K562 (cell line): ENCODE results near the gene EEF1A1. TPM values are rescaled to one million over a fixed set of nuclear protein-coding genes. Genes with fewer than 3 reads are reported as not detected.

Experiments used
- ATAC-seq: fragments of 200-7000 bp; cut with Tn5 transposase; 3 replicates; pipeline ENCODE4 v1.9.1; 2020; ENCODE audit warnings: moderate library complexity
- BruUV-seq: library from RNA; stranded (reverse); fragments of 400-500 nt; replicated peaks from 2 replicates; lab custom pipeline; 2021; lab: Mats Ljungman, UMichigan
- CTCF ChIA-PET: fragments of 300-600 bp; formaldehyde crosslinking; extraction: SDS; loops from one replicate; lab custom pipeline; 2021; ENCODE audit warnings: low intra/inter-chr PET ratio; lab: Yijun Ruan, JAX
- POLR2A ChIA-PET: fragments of 300-600, 350-650 bp; sonication (Branson Sonifier 250); formaldehyde crosslinking; extraction: SDS; loops from one replicate; lab custom pipeline; 2021; ENCODE audit warnings: antibody characterized with exemption, inconsistent platforms; lab: Yijun Ruan, JAX
- DNase-seq, 4 experiments: peaks; one replicate each; pipeline versions ENCODE4 v3.0.0 to v3.0.0-alpha.2; 2011 to 2018; ENCODE audit warnings: low spot score in 3 of 4, mixed read lengths in 3 of 4; ENCODE audit errors: extremely low read depth in 1 of 4
- FAIRE-seq: peaks from 2 replicates; lab custom pipeline; 2011; peaks lifted over from hg19 to GRCh38; lab: Jason Lieb, UNC
- H2AFZ ChIP-seq: 2 replicates; pipeline ENCODE4 v1.6.0; 2011; ENCODE audit warnings: low read depth, low read length, control low read depth, inconsistent platforms
- H3K27ac ChIP-seq: fragments of 200-600 bp; 3 replicates; pipeline ENCODE4 v1.8.0; 2011; ENCODE audit warnings: low read depth, mild to moderate bottlenecking, control low read depth, inconsistent platforms, low read length, moderate library complexity, mixed read lengths; ENCODE audit errors: extremely low read depth
- H3K27me3 ChIP-seq, 2 experiments: fragments of 300-600 bp in 1 of 2; 2 replicates in 1 of 2; 3 replicates in 1 of 2; pipeline versions ENCODE4 v1.6.0 to v1.8.0; 2011; ENCODE audit warnings: inconsistent platforms in 2 of 2, low read length in 2 of 2, mild to moderate bottlenecking in 1 of 2, mixed read lengths in 1 of 2, moderate library complexity in 1 of 2; ENCODE audit not compliant: control insufficient read depth in 2 of 2, insufficient read depth in 2 of 2
- H3K36me3 ChIP-seq: fragments of 300-600 bp; 3 replicates; pipeline ENCODE4 v1.8.0; 2011; ENCODE audit warnings: mild to moderate bottlenecking, low read length, inconsistent platforms; ENCODE audit not compliant: control insufficient read depth, insufficient read depth
- H3K4me1 ChIP-seq, 2 experiments: fragments of 200-600 bp in 1 of 2; replicated peaks in 1 of 2; 2 replicates in 1 of 2; 3 replicates in 1 of 2; pipeline versions ENCODE4 v1.5.1 to v1.8.0; 2011; ENCODE audit warnings: inconsistent platforms in 2 of 2, low read length in 2 of 2, mild to moderate bottlenecking in 1 of 2, mixed read lengths in 1 of 2, moderate library complexity in 1 of 2; ENCODE audit not compliant: control insufficient read depth in 2 of 2, insufficient read depth in 2 of 2
- H3K4me2 ChIP-seq: 2 replicates; pipeline ENCODE4 v1.6.1; 2011; ENCODE audit warnings: low read length, control low read depth, inconsistent platforms, mixed read lengths; ENCODE audit not compliant: insufficient read depth
- H3K4me3 ChIP-seq: fragments of 200-600 bp; sonication (generic), shearing (Covaris generic); 2 replicates; pipeline ENCODE4 v1.5.1; 2016; ENCODE audit warnings: control low read depth, inconsistent platforms
- H3K79me2 ChIP-seq: fragments of 200-600 bp; 3 replicates; pipeline ENCODE4 v1.8.0; 2011; ENCODE audit warnings: low read length, inconsistent platforms; ENCODE audit not compliant: control insufficient read depth, insufficient read depth
- H3K9ac ChIP-seq, 2 experiments: 2 replicates each; pipeline versions ENCODE4 v1.6.0 to v1.6.1; 2011; ENCODE audit warnings: low read depth in 2 of 2, low read length in 2 of 2, control low read depth in 1 of 2, inconsistent platforms in 1 of 2, mild to moderate bottlenecking in 1 of 2, mixed read lengths in 1 of 2; ENCODE audit not compliant: insufficient read depth in 1 of 2
- H3K9me1 ChIP-seq: one replicate; pipeline ENCODE4 v1.6.0; 2011; ENCODE audit warnings: inconsistent platforms, mild to moderate bottlenecking, low read length, moderate library complexity; ENCODE audit not compliant: control insufficient read depth, insufficient read depth
- H3K9me3 ChIP-seq: replicated peaks from 2 replicates; pipeline ENCODE4 v1.5.1; 2011; ENCODE audit warnings: low read depth, low read length, inconsistent platforms; ENCODE audit not compliant: control insufficient read depth, insufficient read depth
- H4K20me1 ChIP-seq: replicated peaks from 2 replicates; pipeline ENCODE4 v1.6.1; 2011; ENCODE audit warnings: low read length, inconsistent platforms, mixed read lengths; ENCODE audit not compliant: control insufficient read depth, insufficient read depth
- BRD4 ChIP-seq: fragments of 200-600 bp; sonication (generic); IDR thresholded peaks from 2 replicates; pipeline ENCODE4 v1.6.1; 2017; ENCODE audit warnings: inconsistent platforms
- ELF4 ChIP-seq: fragments of 450-650 bp; formaldehyde crosslinking; IDR thresholded peaks from 2 replicates; pipeline ENCODE4 v1.4.0; 2022; ENCODE audit warnings: missing genetic modification characterization
- HDAC3 ChIP-seq: fragments of 450-650 bp; IDR thresholded peaks from 2 replicates; pipeline ENCODE4 v1.6.1; 2018; ENCODE audit warnings: borderline replicate concordance, mild to moderate bottlenecking, moderate library complexity; ENCODE audit not compliant: partially characterized antibody
- KLF10 ChIP-seq: fragments of 250-450 bp; sonication (Bioruptor Pico); IDR thresholded peaks from 2 replicates; pipeline ENCODE4 v1.6.1; 2021; ENCODE audit warnings: matching md5 sums
- NCOR1 ChIP-seq: fragments of 450-650 bp; IDR thresholded peaks from 2 replicates; pipeline ENCODE4 v1.6.1; 2016; ENCODE audit warnings: mild to moderate bottlenecking, moderate library complexity
- ZNF197 ChIP-seq: fragments of 200-800 bp; sonication (Bioruptor generic); IDR thresholded peaks from 2 replicates; pipeline ENCODE4 v1.6.1; 2016; ENCODE audit warnings: low read depth, missing genetic modification characterization, missing compliant biosample characterization
- ZNF696 ChIP-seq: fragments of 250-450 bp; sonication (Bioruptor Pico); conservative IDR thresholded peaks from 2 replicates; pipeline ENCODE4 v1.4.0; 2020; ENCODE audit warnings: mild to moderate bottlenecking, moderate library complexity
- ZNF717 ChIP-seq: fragments of 250-450 bp; sonication (Bioruptor Pico); IDR thresholded peaks from 2 replicates; pipeline ENCODE4 v1.5.0; 2021
- ZSCAN29 ChIP-seq: fragments of 450-650 bp; IDR thresholded peaks from 2 replicates; pipeline ENCODE4 v1.6.1; 2017
- WGBS: fragments of 100-300 bp; shearing (Covaris generic); methylation state at CpG from one replicate; pipeline ENCODE4 v1.1.6; 2016; ENCODE audit warnings: low coverage, mixed read lengths; ENCODE audit not compliant: insufficient coverage; ENCODE audit errors: missing lambda C conversion rate; 5-methylcytosine and 5-hydroxymethylcytosine counted together
- in situ Hi-C: fragments of 300-500 bp; cut with MboI; formaldehyde crosslinking; loops from 4 replicates; pipeline ENCODE4 v1.15.0; 2018; ENCODE audit warnings: inconsistent platforms, mixed read lengths
- intact Hi-C: fragments of 100-400 bp; cut with micrococcal nuclease; formaldehyde crosslinking; loops from 2 replicates; pipeline ENCODE4 v1.14.2; 2022
- polyA plus RNA-seq, 8 experiments: library from polyadenylated mRNA; depleted of rRNA in 4 of 8; stranded (reverse) in 5 of 8; unstranded in 3 of 8; fragments of >200 nt; fragmentation: Nextera tagmentation in 2 of 8; fragmentation: Illumina TruSeq in 1 of 8; extraction: Ambion mirVana in 2 of 8; extraction: Trizol in 1 of 8; gene quantifications; 2 replicates each; pipeline versions ENCODE4 v1.2.1 to v1.2.3, GENCODE V29; 2011 to 2014; ENCODE audit warnings: inconsistent platforms in 1 of 8, missing spikeins in 1 of 8
- total RNA-seq, 7 experiments: library from RNA; depleted of rRNA in 6 of 7; stranded (reverse); fragments of >200 nt in 6 of 7; fragmentation: Illumina TruSeq in 2 of 7; extraction: Trizol in 2 of 7; gene quantifications; 2 replicates each; pipeline versions ENCODE4 v1.2.1 to v1.2.3, GENCODE V29; 2011 to 2021; ENCODE audit warnings: low replicate concordance in 1 of 7
- TF ChIP-seq, protein P1 (sequence below): fragments of 250-450 bp; sonication (Bioruptor Pico); IDR thresholded peaks from 2 replicates; pipeline ENCODE4 v1.4.0; 2020; ENCODE audit warnings: mild to moderate bottlenecking, moderate library complexity, borderline replicate concordance

Gene EEF1A1
- total and polyA plus RNA-seq, 9 of the 15 experiments (the other 6 are each of a cell fraction or from before 2014, with no cell fraction given), result 6,453 to 17,323 (median 11,082) TPM

DNA sequence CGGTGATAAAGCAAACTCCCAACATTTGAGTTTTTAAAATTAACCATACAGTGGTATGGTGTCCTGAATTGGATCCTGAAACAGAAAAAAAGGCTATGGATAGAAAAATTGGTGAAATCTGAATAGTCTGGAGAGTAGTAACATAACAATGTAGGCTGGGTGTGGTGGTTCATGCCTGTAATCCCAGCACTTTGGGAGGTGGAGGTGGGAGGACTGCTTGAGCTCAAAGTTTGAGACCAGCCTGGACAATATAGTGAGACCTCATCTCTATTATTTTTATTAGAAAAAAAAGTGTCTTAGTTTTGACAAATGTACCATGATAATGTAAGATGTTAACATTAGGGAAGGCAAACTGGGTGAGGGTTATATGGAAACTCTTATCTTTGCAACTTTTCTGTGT is 11.0 kb downstream of the EEF1A1 start:
- Histone ChIP-seq H2AFZ (no peak overlapping the region), H3K36me3 (no peaks in the 10 kb centered on the region), H3K9me1 (no peaks in the 10 kb centered on the region), H3K4me1 (no peaks in the 10 kb centered on the region; a peak in 2 of 5 replicates), H3K27me3 (no peaks in the 10 kb centered on the region), H3K79me2 (no peaks in the 10 kb centered on the region), H3K4me2 (no peak overlapping the region), H4K20me1 (no peaks in the 10 kb centered on the region), H3K27ac (no peak overlapping the region), H3K9ac (no peak overlapping the region), H3K4me3 (no peak overlapping the region), H3K9me3 (no peaks in the 10 kb centered on the region)
- ATAC-seq (no peak), FAIRE-seq (no peak), DNase-seq (no peak)
- BruUV-seq, result no TSS peak
- ChIA-PET POLR2A (interaction anchor here (1.4 to 1.9 kb wide), 3 partner anchors 8 to 144 kb away, joined by 3 to 4 read pairs (median 4); partner anchors contain the start of gene SLC17A5), CTCF (no interaction called here)
- intact Hi-C loops, result no loop called here
- in situ Hi-C loops, result no loop called here
- 20% methylated on average over 1 of the region's 1 CpG for WGBS
- TF ChIP-seq, protein P1, sequence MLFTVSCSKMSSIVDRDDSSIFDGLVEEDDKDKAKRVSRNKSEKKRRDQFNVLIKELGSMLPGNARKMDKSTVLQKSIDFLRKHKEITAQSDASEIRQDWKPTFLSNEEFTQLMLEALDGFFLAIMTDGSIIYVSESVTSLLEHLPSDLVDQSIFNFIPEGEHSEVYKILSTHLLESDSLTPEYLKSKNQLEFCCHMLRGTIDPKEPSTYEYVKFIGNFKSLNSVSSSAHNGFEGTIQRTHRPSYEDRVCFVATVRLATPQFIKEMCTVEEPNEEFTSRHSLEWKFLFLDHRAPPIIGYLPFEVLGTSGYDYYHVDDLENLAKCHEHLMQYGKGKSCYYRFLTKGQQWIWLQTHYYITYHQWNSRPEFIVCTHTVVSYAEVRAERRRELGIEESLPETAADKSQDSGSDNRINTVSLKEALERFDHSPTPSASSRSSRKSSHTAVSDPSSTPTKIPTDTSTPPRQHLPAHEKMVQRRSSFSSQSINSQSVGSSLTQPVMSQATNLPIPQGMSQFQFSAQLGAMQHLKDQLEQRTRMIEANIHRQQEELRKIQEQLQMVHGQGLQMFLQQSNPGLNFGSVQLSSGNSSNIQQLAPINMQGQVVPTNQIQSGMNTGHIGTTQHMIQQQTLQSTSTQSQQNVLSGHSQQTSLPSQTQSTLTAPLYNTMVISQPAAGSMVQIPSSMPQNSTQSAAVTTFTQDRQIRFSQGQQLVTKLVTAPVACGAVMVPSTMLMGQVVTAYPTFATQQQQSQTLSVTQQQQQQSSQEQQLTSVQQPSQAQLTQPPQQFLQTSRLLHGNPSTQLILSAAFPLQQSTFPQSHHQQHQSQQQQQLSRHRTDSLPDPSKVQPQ (CRISPR knock-in tag), result no peak
- TF ChIP-seq NCOR1, result no peak
- TF ChIP-seq ZNF197 (CRISPR knock-in tag), result no peak
- no peak for TF ChIP-seq ZSCAN29
- TF ChIP-seq KLF10 (CRISPR knock-in tag), result no peak
- no peak for TF ChIP-seq ZNF696 (CRISPR knock-in tag)
- no peak for TF ChIP-seq BRD4
- TF ChIP-seq ELF4 (CRISPR knock-in tag), result no peak
- TF ChIP-seq ZNF717, result no peak
- no peak for TF ChIP-seq HDAC3
